DND-41 (cell line): ENCODE data around the gene SPNS2.

Experiments
- CTCF ChIP-seq: IDR thresholded peaks from 2 replicates; pipeline ENCODE4 v1.5.1; 2012; ENCODE audit warnings: borderline replicate concordance, low read length, moderate library complexity, mild to moderate bottlenecking; ENCODE audit not compliant: poor library complexity, severe bottlenecking; ENCODE audit errors: extremely low read depth
- EZH2 ChIP-seq: IDR thresholded peaks from 3 replicates; pipeline ENCODE4 v1.6.1; 2012; ENCODE audit warnings: borderline replicate concordance, low read depth, mild to moderate bottlenecking, moderate library complexity, low read length, inconsistent platforms; ENCODE audit not compliant: severe bottlenecking

GRCh38 chr17:4549781-4550533, 51.3 kb downstream of the SPNS2 start:
- no peak for TF ChIP-seq CTCF
- no peak for TF ChIP-seq EZH2
